Endothelial cell of umbilical vein (primary cell): ENCODE results near the gene RBMS1. TPM values are rescaled to one million over a fixed set of nuclear protein-coding genes. Genes with fewer than 3 reads are reported as not detected.

Source experiments
- BruUV-seq: library from RNA; stranded (reverse); fragments of 400-500 nt; replicated peaks from 2 replicates; lab custom pipeline; 2021; lab: Mats Ljungman, UMichigan
- CTCF ChIA-PET: fragments of 300-600, 350-600 bp; sonication (Branson Sonifier 250); formaldehyde crosslinking; loops from one replicate; lab custom pipeline; 2021; ENCODE audit warnings: antibody characterized with exemption, inconsistent platforms; lab: Charles Lee
- POLR2A ChIA-PET: fragments of 300-600, 350-600 bp; sonication (Branson Sonifier 250); formaldehyde crosslinking; loops from one replicate; lab custom pipeline; 2021; ENCODE audit warnings: antibody characterized with exemption, inconsistent platforms; lab: Charles Lee
- DNase-seq: peaks from one replicate; pipeline ENCODE4 v3.0.0-alpha.2; 2011; ENCODE audit warnings: low read depth, low spot score
- FAIRE-seq: peaks from 2 replicates; lab custom pipeline; 2011; peaks lifted over from hg19 to GRCh38; lab: Jason Lieb, UNC
- H2AFZ ChIP-seq: 2 replicates; pipeline ENCODE4 v1.6.0; 2012; ENCODE audit warnings: low read depth, low read length, control low read depth, inconsistent platforms
- H3K27ac ChIP-seq: 2 replicates; pipeline ENCODE4 v1.5.1; 2011; ENCODE audit warnings: low read depth, mild to moderate bottlenecking, control low read depth, low read length, moderate library complexity; ENCODE audit not compliant: insufficient read depth
- H3K27me3 ChIP-seq, 2 experiments: 2 replicates each; pipeline versions ENCODE4 v1.6.0 to v1.6.1; 2011; ENCODE audit warnings: low read length in 2 of 2, mixed read lengths in 1 of 2; ENCODE audit not compliant: control insufficient read depth in 2 of 2, insufficient read depth in 2 of 2
- H3K36me3 ChIP-seq, 2 experiments: 2 replicates in 1 of 2; 3 replicates in 1 of 2; pipeline ENCODE4 v1.5.1; 2011; ENCODE audit warnings: low read length in 2 of 2, mild to moderate bottlenecking in 1 of 2, moderate library complexity in 1 of 2; ENCODE audit not compliant: control insufficient read depth in 2 of 2, insufficient read depth in 2 of 2; ENCODE audit errors: extremely low read depth in 1 of 2
- H3K4me1 ChIP-seq: 3 replicates; pipeline ENCODE4 v1.5.1; 2011; ENCODE audit warnings: mild to moderate bottlenecking, low read length; ENCODE audit not compliant: control insufficient read depth, insufficient read depth; ENCODE audit errors: extremely low read depth
- H3K4me2 ChIP-seq: 2 replicates; pipeline ENCODE4 v1.6.1; 2011; ENCODE audit warnings: low read length, control low read depth, mixed read lengths; ENCODE audit not compliant: insufficient read depth
- H3K4me3 ChIP-seq, 3 experiments: fragments of 200-600 bp in 1 of 3; sonication (generic), shearing (Covaris generic) in 1 of 3; replicated peaks in 1 of 3; 2 replicates each; pipeline ENCODE4 v1.5.1; 2011 to 2016; ENCODE audit warnings: control low read depth in 3 of 3, low read length in 3 of 3, mild to moderate bottlenecking in 2 of 3, inconsistent platforms in 1 of 3, low read depth in 1 of 3, moderate library complexity in 1 of 3; ENCODE audit not compliant: insufficient read depth in 1 of 3
- H3K79me2 ChIP-seq: 2 replicates; pipeline ENCODE4 v1.6.0; 2012; ENCODE audit warnings: low read length, inconsistent platforms; ENCODE audit not compliant: control insufficient read depth, insufficient read depth
- H3K9ac ChIP-seq: replicated peaks from 2 replicates; pipeline ENCODE3; 2011; ENCODE audit warnings: low read length, control low read depth; ENCODE audit not compliant: insufficient read depth; ENCODE audit errors: extremely low read depth
- H3K9me1 ChIP-seq: replicated peaks from 3 replicates; pipeline ENCODE4 v1.6.0; 2011; ENCODE audit warnings: mild to moderate bottlenecking, low read length; ENCODE audit not compliant: control insufficient read depth, insufficient read depth; ENCODE audit errors: extremely low read depth
- H3K9me3 ChIP-seq: replicated peaks from 2 replicates; pipeline ENCODE4 v1.5.1; 2012; ENCODE audit warnings: low read length, inconsistent platforms; ENCODE audit not compliant: control insufficient read depth, insufficient read depth
- H4K20me1 ChIP-seq: replicated peaks from 2 replicates; pipeline ENCODE3; 2011; ENCODE audit warnings: mild to moderate bottlenecking, low read length; ENCODE audit not compliant: control insufficient read depth, insufficient read depth; ENCODE audit errors: extremely low read depth
- CTCF ChIP-seq, 2 donors: IDR thresholded peaks; 1 replicate in 1 of 2; 2 replicates in 1 of 2; pipeline ENCODE4 v1.5.1; 2011; ENCODE audit warnings: low read length in 2 of 2, mild to moderate bottlenecking in 2 of 2, moderate library complexity in 2 of 2, control low read depth in 1 of 2, inconsistent platforms in 1 of 2, low read depth in 1 of 2; ENCODE audit not compliant: insufficient read depth in 1 of 2; ENCODE audit errors: extremely low read depth in 1 of 2
- EZH2 ChIP-seq: IDR thresholded peaks from 2 replicates; pipeline ENCODE4 v1.6.1; 2012; ENCODE audit warnings: borderline replicate concordance, low read depth, mild to moderate bottlenecking, moderate library complexity, low read length, inconsistent platforms; ENCODE audit not compliant: severe bottlenecking
- FOS ChIP-seq: IDR thresholded peaks from 2 replicates; pipeline ENCODE4 v1.6.1; 2011; ENCODE audit warnings: mild to moderate bottlenecking, low read length, moderate library complexity, borderline replicate concordance; ENCODE audit not compliant: insufficient read depth
- GATA2 ChIP-seq: IDR thresholded peaks from 2 replicates; pipeline ENCODE4 v1.7.0; 2011; ENCODE audit warnings: low read depth, mild to moderate bottlenecking, moderate library complexity, mixed read lengths, low read length; ENCODE audit not compliant: insufficient read length, insufficient read depth
- JUN ChIP-seq: IDR thresholded peaks from 2 replicates; pipeline ENCODE4 v1.6.1; 2011; ENCODE audit warnings: borderline replicate concordance, low read depth; ENCODE audit not compliant: insufficient read length, insufficient read depth
- MAX ChIP-seq: IDR thresholded peaks from 2 replicates; pipeline ENCODE4 v1.6.1; 2011; ENCODE audit not compliant: insufficient read depth, insufficient read length
- MYC ChIP-seq: IDR thresholded peaks from one replicate; pipeline ENCODE4 v1.6.1; 2011; ENCODE audit warnings: mild to moderate bottlenecking, low read depth, low read length
- POLR2A ChIP-seq: IDR thresholded peaks from 2 replicates; pipeline ENCODE4 v1.6.1; 2012; ENCODE audit warnings: low read depth, mild to moderate bottlenecking, control low read depth, low read length
- POLR2AphosphoS5 ChIP-seq: IDR thresholded peaks from 2 replicates; pipeline ENCODE4 v1.6.1; 2012; ENCODE audit warnings: low read depth, mild to moderate bottlenecking, control low read depth, low read length, moderate library complexity; ENCODE audit not compliant: insufficient read depth
- dilution Hi-C: fragments of 300-500 bp; cut with MboI; formaldehyde crosslinking; loops from one replicate; pipeline ENCODE4 v1.15.0; 2019; ENCODE audit warnings: low sequenced_read_pairs; ENCODE audit not compliant: extremely low pct_ligation_motif_present
- intact Hi-C: fragments of 100-400 bp; cut with micrococcal nuclease; formaldehyde crosslinking; loops from one replicate; pipeline ENCODE4 v1.10.0; 2022
- polyA plus RNA-seq, 4 experiments: library from polyadenylated mRNA; depleted of rRNA in 3 of 4; stranded (reverse) in 3 of 4; unstranded in 1 of 4; fragments of >200 nt; gene quantifications; 2 replicates each; pipeline versions ENCODE4 v1.2.1 to v1.2.3, GENCODE V29; 2011 to 2012; ENCODE audit warnings: missing spikeins in 1 of 4
- total RNA-seq: library from RNA; stranded (reverse); gene quantifications from 2 replicates; pipeline ENCODE4 v1.2.3, GENCODE V29; 2021

The RBMS1 gene
- total and polyA plus RNA-seq, 2 donors (not counting 3 experiments of a cell fraction or from before 2014, with no cell fraction given), result 60.0 to 93.3 TPM

GRCh38 chr2:160345071-160345764, 148.4 kb downstream of the RBMS1 start:
- H3K27ac ChIP-seq, result no peak overlapping the region
- no peak overlapping the region for H3K9ac ChIP-seq
- dilution Hi-C loops, result no loop called here
- FAIRE-seq (no peak), DNase-seq (no peak)
- no peak overlapping the region for H3K4me2 ChIP-seq
- no peak overlapping the region for H2AFZ ChIP-seq
- H3K4me1 ChIP-seq, result no peaks in the 10 kb centered on the region
- H3K36me3 ChIP-seq, result peaks cover 0 to 3% of the 10 kb centered on the region in 2 experiments
- TF ChIP-seq POLR2A, result no peak
- no peak for TF ChIP-seq CTCF (IDR thresholded peaks at IDR 0.05; ENCODE audit: extremely low read depth in 1 of 2, insufficient read depth in 1 of 2, low read depth in 1 of 2, low read length in 2 of 2)
- no peak for TF ChIP-seq MAX
- TF ChIP-seq EZH2, result no peak
- no peak for TF ChIP-seq POLR2AphosphoS5
- no peak for TF ChIP-seq MYC
- TF ChIP-seq JUN, result no peak
- TF ChIP-seq GATA2, result no peak
- TF ChIP-seq FOS, result no peak
- H4K20me1 ChIP-seq, result no peaks in the 10 kb centered on the region
- ChIA-PET POLR2A (no interaction called here), CTCF (interaction anchor here (1.2 kb wide), 1 partner anchor 8 kb away, joined by 5 read pairs; no protein-coding TSS in a partner anchor)
- H3K9me3 ChIP-seq, result no peaks in the 10 kb centered on the region
- BruUV-seq, result no TSS peak
- H3K27me3 ChIP-seq, result no peaks in the 10 kb centered on the region
- intact Hi-C loops, result no loop called here
- no peak overlapping the region for H3K4me3 ChIP-seq
- peaks cover 98% of the 10 kb centered on the region for H3K79me2 ChIP-seq
- H3K9me1 ChIP-seq, result no peaks in the 10 kb centered on the region
